Stimulated activated memory B cell treated with anti-CD40 and anti-IgM and Interleukin-4, amounts not matched to agents 10 μg/mL and 1 μg/mL and 100 μg/mL, for 72 hours (primary cell): ENCODE data around the gene MAST4.

Experiments used
- ATAC-seq: fragments of 150-1000 bp; cut with Tn5 transposase; 2 replicates; pipeline ENCODE4 v1.10.0; 2021
- H3K27ac Mint-ChIP-seq: one replicate; pipeline ENCODE4 v1.8.0; 2022; ENCODE audit warnings: mild to moderate bottlenecking, mixed read lengths
- H3K27me3 Mint-ChIP-seq: one replicate; pipeline ENCODE4 v1.8.0; 2022; ENCODE audit warnings: mixed read lengths
- H3K36me3 Mint-ChIP-seq: one replicate; pipeline ENCODE4 v1.8.0; 2022; ENCODE audit warnings: mixed read lengths
- H3K4me1 Mint-ChIP-seq: one replicate; pipeline ENCODE4 v1.8.0; 2022; ENCODE audit warnings: mixed read lengths
- H3K4me3 Mint-ChIP-seq: one replicate; pipeline ENCODE4 v1.8.0; 2022; ENCODE audit warnings: mild to moderate bottlenecking, moderate library complexity, mixed read lengths
- H3K9me3 Mint-ChIP-seq: one replicate; pipeline ENCODE4 v1.8.0; 2022; ENCODE audit warnings: mixed read lengths

MAST4 gene

DNA sequence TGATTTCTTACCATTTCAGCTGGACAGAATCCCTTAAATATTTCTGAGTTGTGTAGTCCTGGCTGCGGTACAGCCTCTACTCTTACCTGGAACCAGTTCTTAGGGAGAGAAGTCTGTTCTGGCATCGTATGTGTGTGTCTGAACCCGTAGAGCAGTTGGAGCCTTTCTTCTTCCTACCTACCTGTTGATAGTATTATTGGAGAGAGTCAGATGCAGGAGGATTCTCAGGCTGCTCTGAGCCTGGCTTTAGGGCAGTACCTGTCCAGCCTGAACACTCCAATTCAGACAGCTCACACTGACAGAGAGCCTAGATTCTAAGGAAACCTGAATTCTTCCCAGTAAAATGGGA is 410.3 kb downstream of the MAST4 start:
- Mint-ChIP-seq H3K27me3 (no peaks in the 10 kb centered on the region), H3K27ac (no peak overlapping the region), H3K36me3 (peaks cover 5% of the 10 kb centered on the region), H3K4me3 (no peak overlapping the region), H3K4me1 (peaks cover 20% of the 10 kb centered on the region), H3K9me3 (no peaks in the 10 kb centered on the region)
- ATAC-seq = no peak

GRCh38 chr5:67009028-67009427 is 412.8 kb downstream of the MAST4 start:
- Mint-ChIP-seq H3K4me1 (peaks cover 22% of the 10 kb centered on the region), H3K27ac (no peak overlapping the region), H3K9me3 (no peaks in the 10 kb centered on the region), H3K4me3 (no peak overlapping the region), H3K27me3 (no peaks in the 10 kb centered on the region), H3K36me3 (peaks cover 5% of the 10 kb centered on the region)
- ATAC-seq = no peak

DNA sequence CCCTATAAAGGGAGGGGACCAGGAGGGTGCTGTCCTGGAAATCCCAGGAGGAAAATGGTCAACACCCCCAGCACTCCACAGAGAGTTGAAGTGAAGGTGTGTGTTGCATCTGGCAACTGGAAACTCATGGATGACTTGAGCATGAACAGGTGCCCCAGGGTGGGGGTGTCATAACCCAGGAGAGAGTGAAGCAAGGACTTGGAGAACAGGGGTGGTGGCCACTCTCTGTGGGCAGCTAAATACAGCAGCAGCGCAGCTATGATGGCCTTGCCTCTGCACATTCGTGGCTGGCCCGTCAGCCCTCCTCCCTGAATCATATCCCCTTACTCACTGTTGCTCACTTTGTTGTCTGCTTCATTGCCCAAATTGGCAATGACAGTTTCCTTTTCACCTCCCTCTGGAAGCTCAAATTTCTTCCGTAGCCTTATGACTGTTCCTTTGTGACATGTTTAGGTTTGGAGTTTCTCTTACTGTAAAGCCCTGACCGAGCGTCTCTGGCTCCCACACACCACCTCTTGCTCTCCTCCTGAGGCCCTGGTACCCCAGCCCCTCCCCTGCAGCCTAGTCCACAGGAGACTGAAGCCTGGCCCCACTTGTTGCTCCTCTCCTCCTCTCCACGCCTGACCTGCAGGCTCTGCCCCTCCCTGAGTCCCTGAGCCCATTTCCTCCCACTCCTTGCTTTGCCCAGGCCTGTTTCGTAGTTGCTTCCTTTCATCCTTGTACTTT is 414.7 kb downstream of the MAST4 start:
- Mint-ChIP-seq H3K27ac (no peak overlapping the region), H3K36me3 (peaks cover 5% of the 10 kb centered on the region), H3K27me3 (no peaks in the 10 kb centered on the region), H3K9me3 (no peaks in the 10 kb centered on the region), H3K4me3 (no peak overlapping the region), H3K4me1 (peaks cover 8% of the 10 kb centered on the region)
- ATAC-seq = no peak

GRCh38 chr5:67011422-67011821 is 415.2 kb downstream of the MAST4 start:
- Mint-ChIP-seq H3K4me1 (peaks cover 8% of the 10 kb centered on the region), H3K9me3 (no peaks in the 10 kb centered on the region), H3K4me3 (no peak overlapping the region), H3K27me3 (no peaks in the 10 kb centered on the region), H3K36me3 (peaks cover 5% of the 10 kb centered on the region), H3K27ac (no peak overlapping the region)
- no peak for ATAC-seq

DNA sequence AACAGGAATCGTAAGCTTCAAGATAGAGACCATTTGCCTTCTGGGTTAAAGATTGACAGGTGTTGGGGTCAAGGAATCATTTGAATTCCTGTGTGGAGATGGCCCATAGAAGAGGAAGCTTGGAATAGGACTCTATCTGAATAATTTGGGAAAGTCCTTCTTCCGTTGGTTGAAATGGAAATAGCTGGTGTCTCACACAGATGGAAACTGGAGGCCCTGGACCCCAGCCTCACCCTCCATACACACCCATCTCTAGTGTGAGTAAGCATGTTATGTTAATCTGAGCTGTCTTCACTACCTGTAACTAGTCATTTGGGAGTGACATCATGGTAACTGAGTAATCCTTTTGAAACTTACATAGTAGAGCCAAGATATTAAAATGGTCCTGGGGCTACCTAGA is 416.0 kb downstream of the MAST4 start:
- H3K36me3 Mint-ChIP-seq = peaks cover 5% of the 10 kb centered on the region
- H3K27me3 Mint-ChIP-seq = no peaks in the 10 kb centered on the region
- peaks cover 8% of the 10 kb centered on the region for H3K4me1 Mint-ChIP-seq
- H3K4me3 Mint-ChIP-seq = no peak overlapping the region
- H3K27ac Mint-ChIP-seq = no peak overlapping the region
- H3K9me3 Mint-ChIP-seq = no peaks in the 10 kb centered on the region
- ATAC-seq = no peak

DNA sequence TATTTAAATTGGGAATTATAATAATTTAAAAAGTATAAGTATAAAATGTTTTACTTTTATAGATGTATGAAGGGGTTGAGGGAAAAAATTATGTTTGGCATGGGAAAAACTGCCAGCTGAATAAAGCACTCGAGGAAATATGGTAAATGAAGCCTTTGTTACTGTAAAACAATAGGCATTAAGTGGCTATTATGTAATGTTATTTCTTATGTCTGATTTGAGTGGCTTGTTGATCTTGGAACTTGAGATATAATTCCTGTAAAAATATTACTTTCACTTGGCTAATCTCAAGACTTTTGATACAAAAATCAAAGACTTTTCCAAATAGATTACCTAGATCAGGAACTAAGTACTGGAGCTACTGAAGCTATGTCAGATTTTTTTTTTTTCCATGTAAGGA is 417.5 kb downstream of the MAST4 start:
- H3K36me3 Mint-ChIP-seq = peaks cover 5% of the 10 kb centered on the region

DNA sequence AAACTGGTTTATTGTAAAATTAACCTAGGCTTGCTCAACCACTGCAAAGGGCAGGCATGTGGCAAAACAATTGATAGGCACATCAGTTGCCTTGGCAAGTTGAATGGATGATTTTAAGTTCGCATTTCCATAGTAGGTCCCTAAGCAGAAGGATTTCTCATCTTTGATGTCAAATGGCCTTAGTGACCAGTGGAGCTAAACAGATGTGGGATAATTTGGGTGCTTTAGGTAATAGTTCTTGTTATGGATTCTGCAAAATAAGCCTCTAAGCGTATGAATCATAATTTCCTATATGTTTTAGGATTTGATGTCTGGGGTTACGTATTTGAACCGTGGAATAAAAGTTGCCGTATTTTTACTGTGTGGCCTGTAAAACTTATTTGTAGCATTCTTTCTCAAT is 418.0 kb downstream of the MAST4 start:
- Mint-ChIP-seq H3K27me3 (no peaks in the 10 kb centered on the region), H3K27ac (no peak overlapping the region), H3K4me1 (peaks cover 8% of the 10 kb centered on the region), H3K4me3 (no peak overlapping the region), H3K9me3 (no peaks in the 10 kb centered on the region), H3K36me3 (peaks cover under 1% of the 10 kb centered on the region)
- no peak for ATAC-seq

More for the DNA sequence above, 417.5 kb downstream of the MAST4 start:
- Mint-ChIP-seq H3K27me3 (no peaks in the 10 kb centered on the region), H3K9me3 (no peaks in the 10 kb centered on the region), H3K4me1 (peaks cover 8% of the 10 kb centered on the region), H3K4me3 (no peak overlapping the region), H3K27ac (no peak overlapping the region)
- ATAC-seq = no peak

- Mint-ChIP-seq H3K27ac (no peak overlapping the region), H3K9me3 (no peaks in the 10 kb centered on the region), H3K4me3 (no peak overlapping the region), H3K27me3 (no peaks in the 10 kb centered on the region), H3K4me1 (peaks cover 8% of the 10 kb centered on the region), H3K36me3 (no peaks in the 10 kb centered on the region)
- no peak for ATAC-seq
These were observed 418.8 kb downstream of the MAST4 start for GRCh38 chr5:67014957-67015400.

DNA sequence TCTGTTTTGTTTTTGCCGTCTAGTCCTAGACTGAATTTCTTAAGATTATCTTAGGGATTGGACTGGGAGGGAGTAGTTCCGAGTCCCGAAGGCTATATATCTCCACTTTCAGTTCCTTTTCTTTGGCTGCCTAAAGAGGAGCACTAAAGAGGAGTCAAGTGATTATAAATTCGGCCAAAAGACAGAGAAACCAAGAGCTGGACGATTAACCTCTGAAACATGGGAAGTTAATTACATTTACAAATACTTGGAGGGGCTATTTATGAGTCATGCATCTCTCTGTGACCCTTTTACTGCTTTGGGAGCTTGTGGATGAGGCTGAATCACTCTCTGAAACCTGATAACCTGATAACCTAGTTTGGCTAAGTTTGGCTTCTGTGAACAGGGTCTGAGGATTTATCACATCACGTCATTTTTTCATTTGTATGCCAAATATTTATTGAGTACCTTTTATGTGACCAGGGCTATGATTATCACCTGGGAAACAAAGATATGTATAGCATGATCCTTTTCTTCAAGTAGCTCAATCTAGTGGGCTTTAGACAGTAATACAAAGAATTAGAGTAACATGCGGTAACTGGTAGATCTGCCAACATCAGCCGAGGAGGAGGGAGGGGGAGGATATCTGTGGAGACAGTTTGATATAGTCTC is 419.5 kb downstream of the MAST4 start:
- H3K9me3 Mint-ChIP-seq = no peaks in the 10 kb centered on the region
- no peaks in the 10 kb centered on the region for H3K36me3 Mint-ChIP-seq
- H3K27ac Mint-ChIP-seq = no peak overlapping the region
- ATAC-seq = no peak
- no peaks in the 10 kb centered on the region for H3K27me3 Mint-ChIP-seq
- H3K4me1 Mint-ChIP-seq = peaks cover 8% of the 10 kb centered on the region
- no peak overlapping the region for H3K4me3 Mint-ChIP-seq

DNA sequence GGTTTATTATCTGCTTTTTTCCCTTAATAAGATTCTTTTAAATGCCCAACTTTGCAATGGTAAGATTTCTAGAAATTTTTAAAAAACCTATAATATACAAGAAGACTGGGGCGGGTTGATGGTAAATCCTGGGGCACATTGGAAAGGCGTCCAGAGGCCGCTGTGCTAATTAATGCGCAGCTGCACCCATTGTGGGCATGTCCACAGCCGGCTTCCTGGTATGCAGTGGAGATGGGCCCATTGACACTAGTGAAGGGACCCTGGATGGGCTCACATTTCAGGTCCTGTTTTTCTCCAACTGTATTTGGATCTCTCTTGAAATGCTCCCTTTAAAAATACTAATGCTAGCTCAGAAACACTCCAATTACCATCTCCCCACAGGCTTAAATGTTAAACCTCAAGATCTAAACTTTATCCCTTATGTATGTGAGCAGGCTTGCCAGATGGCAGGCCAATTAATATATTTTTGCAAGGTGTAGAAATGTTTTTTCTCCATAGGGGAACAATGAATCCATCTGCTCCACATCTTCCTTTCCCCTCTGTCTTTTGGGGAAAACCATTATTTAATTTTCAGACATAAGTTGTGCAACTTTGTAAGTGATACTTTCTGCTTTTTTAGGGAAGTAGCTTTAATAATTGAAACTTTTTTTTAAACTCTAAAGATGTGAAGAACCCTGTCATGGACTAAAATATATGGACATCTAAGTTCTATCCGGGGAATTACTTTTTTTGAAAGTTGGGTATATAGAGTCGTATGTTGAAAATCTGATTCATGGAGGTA is 423.1 kb downstream of the MAST4 start:
- no peak for ATAC-seq
- Mint-ChIP-seq H3K27ac (no peak overlapping the region), H3K27me3 (no peaks in the 10 kb centered on the region), H3K36me3 (no peaks in the 10 kb centered on the region), H3K4me1 (no peaks in the 10 kb centered on the region), H3K4me3 (no peak overlapping the region), H3K9me3 (no peaks in the 10 kb centered on the region)

DNA sequence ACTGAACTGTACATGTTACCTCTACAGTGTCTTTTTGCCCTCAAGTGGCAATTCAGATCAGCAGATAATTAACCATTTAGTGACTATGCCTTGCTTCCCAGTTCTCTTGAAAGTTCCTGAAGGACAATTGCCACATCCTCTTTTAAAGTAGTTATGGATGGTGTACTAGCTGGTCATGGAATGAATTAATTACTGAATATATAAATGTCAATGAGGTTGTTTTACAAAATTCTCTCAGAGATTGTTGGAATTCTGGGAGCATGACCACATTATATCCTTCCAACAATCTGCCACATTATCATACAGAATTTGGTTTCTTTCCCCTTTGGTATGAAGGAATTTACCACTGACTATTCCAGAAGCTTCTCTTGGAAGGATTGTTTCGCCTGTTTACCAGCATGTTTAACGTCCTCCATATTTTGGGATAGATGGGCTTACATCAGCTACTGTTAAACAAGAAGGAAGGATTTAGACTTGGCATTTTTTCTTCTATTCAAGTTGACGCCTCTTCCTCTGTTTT is 424.0 kb downstream of the MAST4 start:
- no peak for ATAC-seq
- H3K4me1 Mint-ChIP-seq = no peaks in the 10 kb centered on the region
- no peaks in the 10 kb centered on the region for H3K9me3 Mint-ChIP-seq
- H3K27me3 Mint-ChIP-seq = no peaks in the 10 kb centered on the region
- no peaks in the 10 kb centered on the region for H3K36me3 Mint-ChIP-seq
- H3K27ac Mint-ChIP-seq = no peak overlapping the region
- no peak overlapping the region for H3K4me3 Mint-ChIP-seq

- H3K27ac Mint-ChIP-seq = no peak overlapping the region
- no peaks in the 10 kb centered on the region for H3K9me3 Mint-ChIP-seq
- H3K4me3 Mint-ChIP-seq = no peak overlapping the region
- H3K27me3 Mint-ChIP-seq = no peaks in the 10 kb centered on the region
- no peak for ATAC-seq
- H3K4me1 Mint-ChIP-seq = no peaks in the 10 kb centered on the region
- no peaks in the 10 kb centered on the region for H3K36me3 Mint-ChIP-seq
These were observed 424.8 kb downstream of the MAST4 start for GRCh38 chr5:67021031-67021430.

DNA sequence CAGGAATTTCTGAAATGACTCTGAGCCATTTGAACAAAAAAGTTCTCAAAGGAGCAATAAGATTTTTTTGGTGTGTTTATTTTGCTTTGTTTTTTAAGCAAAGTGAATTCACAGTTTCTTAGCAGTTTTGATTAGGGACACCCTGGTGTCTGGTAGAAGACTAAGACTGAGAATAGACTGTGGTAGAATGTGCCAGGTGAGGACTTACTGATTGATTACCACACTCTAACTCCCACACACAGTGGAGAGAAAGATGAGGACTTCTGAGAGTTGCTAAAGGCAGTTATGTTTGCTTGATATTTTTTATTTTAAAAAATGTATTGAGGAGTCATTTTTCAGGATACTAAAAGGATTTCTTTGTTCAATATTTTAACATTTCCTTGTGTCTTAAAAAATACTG is 425.3 kb downstream of the MAST4 start:
- no peaks in the 10 kb centered on the region for H3K9me3 Mint-ChIP-seq
- no peaks in the 10 kb centered on the region for H3K27me3 Mint-ChIP-seq
- H3K36me3 Mint-ChIP-seq = no peaks in the 10 kb centered on the region
- H3K4me3 Mint-ChIP-seq = no peak overlapping the region
- peak; percentile 68 for ATAC-seq
- no peak overlapping the region for H3K27ac Mint-ChIP-seq
- H3K4me1 Mint-ChIP-seq = no peaks in the 10 kb centered on the region

DNA sequence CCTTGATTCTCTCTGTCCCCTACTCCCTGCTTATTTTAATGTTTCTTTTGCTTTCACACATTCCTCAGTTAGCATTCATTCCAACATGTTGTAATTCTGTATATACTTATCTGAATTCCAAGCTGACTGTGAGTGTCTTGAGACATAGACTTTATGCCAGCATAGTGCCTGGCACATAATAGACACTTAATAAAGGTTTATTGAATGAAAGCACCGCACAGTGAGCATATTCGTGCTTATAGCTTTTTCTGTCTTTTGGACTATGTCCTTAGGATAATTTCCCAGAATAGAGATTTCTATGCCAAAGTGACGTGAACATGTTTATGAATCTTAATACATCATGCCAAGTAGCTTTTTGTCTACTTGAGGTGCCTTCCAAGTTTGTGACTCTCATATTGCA is 425.8 kb downstream of the MAST4 start:
- Mint-ChIP-seq H3K4me3 (no peak overlapping the region), H3K27ac (no peak overlapping the region), H3K36me3 (no peaks in the 10 kb centered on the region), H3K9me3 (no peaks in the 10 kb centered on the region), H3K4me1 (no peaks in the 10 kb centered on the region), H3K27me3 (no peaks in the 10 kb centered on the region)
- ATAC-seq = no peak

- no peak overlapping the region for H3K27ac Mint-ChIP-seq
These were observed 429.3 kb downstream of the MAST4 start for GRCh38 chr5:67025457-67025856.

More at GRCh38 chr5:67025457-67025856, 429.3 kb downstream of the MAST4 start:
- Mint-ChIP-seq H3K27me3 (no peaks in the 10 kb centered on the region), H3K9me3 (no peaks in the 10 kb centered on the region), H3K4me1 (no peaks in the 10 kb centered on the region), H3K4me3 (no peak overlapping the region), H3K36me3 (peaks cover 9% of the 10 kb centered on the region)
- ATAC-seq = no peak
